ENCODE measurements around the gene NOL12. TPM values are rescaled to one million over a fixed set of nuclear protein-coding genes. Genes with fewer than 3 reads are reported as not detected.

The NOL12 gene
- total RNA-seq, 1 donor from 2014 or later = 9.9 TPM

DNA sequence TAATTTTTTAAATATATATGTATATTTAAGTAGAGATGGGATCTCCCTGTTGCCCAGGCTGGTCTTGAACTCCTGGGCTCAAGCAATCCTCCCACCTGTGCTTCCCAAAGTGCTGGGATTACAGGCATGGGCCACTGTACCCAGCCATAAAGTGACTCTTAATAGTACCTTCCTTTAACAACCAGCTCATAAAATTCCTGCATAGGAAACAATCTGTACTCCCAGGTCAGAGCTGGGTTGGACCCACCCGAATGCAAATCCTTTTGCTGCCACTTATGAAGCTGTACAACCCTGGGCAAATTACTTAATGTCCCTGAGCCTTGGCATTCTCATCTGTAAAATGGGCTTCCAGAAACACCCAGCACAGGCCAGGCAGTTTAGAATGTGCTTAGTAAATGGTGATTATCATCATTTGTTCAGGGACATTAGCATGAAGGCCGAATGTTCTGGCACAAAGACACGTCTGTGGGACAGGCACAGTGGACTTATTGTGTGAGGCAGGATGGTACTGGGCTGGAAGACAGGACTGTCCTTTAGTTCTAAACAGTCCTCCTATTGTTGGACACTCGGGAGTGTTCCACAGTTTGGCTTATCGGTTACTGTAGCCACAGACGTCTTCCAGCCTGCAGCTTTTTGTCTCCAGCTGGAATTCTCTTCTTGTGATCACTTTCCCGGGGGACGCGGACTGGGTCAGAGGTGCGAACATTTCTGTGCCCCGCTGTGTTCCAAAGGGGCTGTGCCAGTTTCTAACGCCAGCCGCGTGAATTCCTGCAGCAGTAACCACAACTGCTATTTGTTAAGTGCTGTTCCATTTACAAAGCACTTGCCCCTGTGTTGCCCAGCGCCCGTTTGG lies 21.7 kb upstream of the NOL12 start:
- Mint-ChIP-seq H3K27me3 (ENCODE audit: unreplicated experiment) (peaks cover 6% of the 10 kb centered on the region), H3K4me3 (ENCODE audit: unreplicated experiment) (no peak overlapping the region), H3K27ac (ENCODE audit: unreplicated experiment) (peak overlapping the region; percentile 22), H3K36me3 (ENCODE audit: unreplicated experiment) (no peaks in the 10 kb centered on the region), H3K9me3 (ENCODE audit: unreplicated experiment) (peaks cover 5% of the 10 kb centered on the region), H3K4me1 (ENCODE audit: low read depth, unreplicated experiment) (peaks cover 27% of the 10 kb centered on the region)
- DNase-seq = no peak
- TF ChIP-seq, protein P1, sequence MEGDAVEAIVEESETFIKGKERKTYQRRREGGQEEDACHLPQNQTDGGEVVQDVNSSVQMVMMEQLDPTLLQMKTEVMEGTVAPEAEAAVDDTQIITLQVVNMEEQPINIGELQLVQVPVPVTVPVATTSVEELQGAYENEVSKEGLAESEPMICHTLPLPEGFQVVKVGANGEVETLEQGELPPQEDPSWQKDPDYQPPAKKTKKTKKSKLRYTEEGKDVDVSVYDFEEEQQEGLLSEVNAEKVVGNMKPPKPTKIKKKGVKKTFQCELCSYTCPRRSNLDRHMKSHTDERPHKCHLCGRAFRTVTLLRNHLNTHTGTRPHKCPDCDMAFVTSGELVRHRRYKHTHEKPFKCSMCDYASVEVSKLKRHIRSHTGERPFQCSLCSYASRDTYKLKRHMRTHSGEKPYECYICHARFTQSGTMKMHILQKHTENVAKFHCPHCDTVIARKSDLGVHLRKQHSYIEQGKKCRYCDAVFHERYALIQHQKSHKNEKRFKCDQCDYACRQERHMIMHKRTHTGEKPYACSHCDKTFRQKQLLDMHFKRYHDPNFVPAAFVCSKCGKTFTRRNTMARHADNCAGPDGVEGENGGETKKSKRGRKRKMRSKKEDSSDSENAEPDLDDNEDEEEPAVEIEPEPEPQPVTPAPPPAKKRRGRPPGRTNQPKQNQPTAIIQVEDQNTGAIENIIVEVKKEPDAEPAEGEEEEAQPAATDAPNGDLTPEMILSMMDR (IDR thresholded peaks at IDR 0.05; ENCODE audit: partially characterized antibody, unreplicated experiment) = no peak

DNA sequence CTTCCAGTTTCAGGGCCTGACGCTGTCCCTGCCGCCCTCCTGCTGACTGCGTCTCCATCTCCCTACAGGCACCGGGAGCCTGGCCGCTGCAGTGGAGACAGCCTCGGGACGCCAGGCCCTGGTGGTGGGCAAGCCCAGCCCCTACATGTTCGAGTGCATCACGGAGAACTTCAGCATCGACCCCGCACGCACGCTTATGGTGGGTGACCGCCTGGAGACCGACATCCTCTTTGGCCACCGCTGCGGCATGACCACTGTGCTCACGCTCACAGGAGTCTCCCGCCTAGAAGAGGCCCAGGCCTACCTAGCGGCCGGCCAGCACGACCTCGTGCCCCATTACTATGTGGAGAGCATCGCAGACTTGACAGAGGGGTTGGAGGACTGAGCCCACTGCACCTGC lies 20.7 kb upstream of the NOL12 start:
- H3K36me3 Mint-ChIP-seq (ENCODE audit: unreplicated experiment) = no peaks in the 10 kb centered on the region
- DNase-seq = no peak
- no peak overlapping the region for H3K27ac Mint-ChIP-seq (ENCODE audit: unreplicated experiment)
- TF ChIP-seq, protein P1 (IDR thresholded peaks at IDR 0.05; ENCODE audit: partially characterized antibody, unreplicated experiment) = no peak
- H3K9me3 Mint-ChIP-seq (ENCODE audit: unreplicated experiment) = peaks cover 7% of the 10 kb centered on the region
- H3K4me3 Mint-ChIP-seq (ENCODE audit: unreplicated experiment) = no peak overlapping the region
- peaks cover 20% of the 10 kb centered on the region for H3K4me1 Mint-ChIP-seq (ENCODE audit: low read depth, unreplicated experiment)
- peaks cover 6% of the 10 kb centered on the region for H3K27me3 Mint-ChIP-seq (ENCODE audit: unreplicated experiment)

DNA sequence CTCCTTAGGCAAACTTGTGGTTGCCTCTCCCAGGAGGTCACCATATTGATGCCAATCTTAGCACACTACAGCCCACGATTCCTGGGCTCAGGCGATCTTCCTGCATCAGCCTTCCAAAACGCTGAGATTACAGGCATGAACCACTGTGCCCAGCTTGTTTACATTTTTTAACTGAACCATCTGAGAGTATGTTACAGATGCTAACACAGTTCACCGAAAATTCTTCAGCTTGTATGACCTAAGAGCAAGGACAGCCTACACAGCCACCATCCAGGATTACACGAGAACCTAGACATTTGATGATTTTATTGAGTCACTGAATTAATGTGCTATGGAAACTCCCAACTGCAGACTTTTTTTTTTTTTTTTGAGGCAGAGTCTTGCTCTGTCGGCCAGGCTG lies 16.6 kb upstream of the NOL12 start:
- no peak overlapping the region for H3K4me3 Mint-ChIP-seq (ENCODE audit: unreplicated experiment)
- peaks cover 2% of the 10 kb centered on the region for H3K9me3 Mint-ChIP-seq (ENCODE audit: unreplicated experiment)
- H3K27me3 Mint-ChIP-seq (ENCODE audit: unreplicated experiment) = peaks cover 2% of the 10 kb centered on the region
- TF ChIP-seq, protein P1 (IDR thresholded peaks at IDR 0.05; ENCODE audit: partially characterized antibody, unreplicated experiment) = no peak
- peaks cover 1% of the 10 kb centered on the region for H3K4me1 Mint-ChIP-seq (ENCODE audit: low read depth, unreplicated experiment)
- DNase-seq = no peak
- H3K27ac Mint-ChIP-seq (ENCODE audit: unreplicated experiment) = no peak overlapping the region
- H3K36me3 Mint-ChIP-seq (ENCODE audit: unreplicated experiment) = no peaks in the 10 kb centered on the region

DNA sequence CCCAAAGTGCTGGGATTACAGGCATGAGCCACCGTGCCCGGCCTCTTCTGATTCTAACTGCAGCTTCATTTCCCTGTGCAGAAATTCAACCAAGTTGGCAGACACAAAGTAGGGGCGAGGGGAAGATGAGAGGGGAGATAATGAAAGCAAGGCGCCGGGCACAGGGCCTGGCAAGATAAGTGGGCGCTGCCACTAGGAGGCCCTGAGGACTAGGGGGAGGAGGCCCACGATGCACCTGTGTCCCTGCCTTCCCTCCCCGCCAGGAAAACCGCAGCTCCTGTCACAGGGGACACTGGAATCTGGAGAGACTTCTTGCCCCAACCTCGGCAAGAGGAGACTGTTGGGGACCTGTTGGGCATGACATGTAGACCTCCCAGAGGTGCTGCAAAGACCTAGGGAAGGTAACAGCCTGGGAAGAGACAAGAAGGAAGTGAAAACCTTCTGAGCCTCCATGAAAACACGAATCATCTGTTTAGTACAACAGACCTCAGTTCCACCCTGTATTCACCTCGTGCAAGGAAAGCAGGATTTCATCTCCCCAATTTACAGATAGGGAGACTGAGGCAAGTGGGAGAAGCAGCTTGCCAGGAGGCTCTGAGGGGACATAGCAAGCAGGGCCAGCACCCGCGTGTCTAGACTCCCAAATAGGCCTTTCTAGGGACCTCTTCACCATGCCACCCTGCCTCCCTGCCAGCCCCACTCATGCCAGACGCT lies 13.8 kb upstream of the NOL12 start:
- Mint-ChIP-seq H3K4me3 (ENCODE audit: unreplicated experiment) (no peak overlapping the region), H3K4me1 (ENCODE audit: low read depth, unreplicated experiment) (peaks cover 2% of the 10 kb centered on the region)

More for the DNA sequence above, 13.8 kb upstream of the NOL12 start:
- TF ChIP-seq, protein P1 (IDR thresholded peaks at IDR 0.05; ENCODE audit: partially characterized antibody, unreplicated experiment) = no peak
- Mint-ChIP-seq H3K27ac (ENCODE audit: unreplicated experiment) (no peak overlapping the region), H3K36me3 (ENCODE audit: unreplicated experiment) (no peaks in the 10 kb centered on the region), H3K9me3 (ENCODE audit: unreplicated experiment) (peaks cover 4% of the 10 kb centered on the region), H3K27me3 (ENCODE audit: unreplicated experiment) (peaks cover 5% of the 10 kb centered on the region)
- DNase-seq = no peak

Measured in glutamatergic neuron (in vitro differentiated cells).